Measurements from ENCODE around the gene EPB41L5.
"Not testable (repeated sequence)": the region's sequence is repeated elsewhere in the genome, so short reads cannot be mapped to it uniquely, and the experiment has no call there.

Gene EPB41L5

DNA sequence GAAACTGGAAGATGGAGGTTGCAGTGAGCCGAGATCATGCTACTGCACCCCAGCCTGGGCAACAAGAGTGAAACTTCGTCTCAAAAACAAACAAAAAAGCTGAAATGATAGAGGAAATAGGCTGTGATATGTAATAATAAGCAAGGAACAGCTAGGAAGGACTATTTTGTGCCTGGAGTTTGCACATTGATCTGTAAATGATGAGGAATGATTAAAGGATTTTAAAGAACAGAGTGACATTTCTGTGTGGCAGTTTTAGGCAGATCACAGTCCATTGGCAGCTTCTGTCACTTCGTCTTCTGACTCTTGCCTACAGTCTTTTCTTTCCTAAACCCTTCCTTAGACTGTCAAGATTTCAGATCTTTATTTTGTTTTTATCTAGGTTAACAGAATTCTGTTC is 19.4 kb downstream of the EPB41L5 start:
- no peak for DNase-seq

DNA sequence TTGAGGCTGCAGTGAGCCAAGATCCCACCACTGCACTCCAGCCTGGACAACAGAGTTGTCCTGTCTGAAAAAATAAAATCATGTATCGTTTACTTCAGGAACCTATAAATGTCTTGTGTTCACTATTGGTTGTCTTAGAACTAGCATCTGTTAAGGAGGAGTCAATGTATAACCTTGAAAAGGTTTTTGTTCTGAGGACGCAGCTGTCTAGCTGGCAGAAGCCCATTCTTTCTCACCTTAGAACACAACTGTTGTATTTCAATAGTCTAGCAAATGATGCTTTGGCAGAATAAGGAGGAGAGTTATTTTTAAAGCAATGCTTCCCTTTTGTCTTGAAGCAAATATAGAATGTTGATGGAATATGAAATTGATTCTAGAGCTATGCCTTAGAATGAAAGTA is 21.1 kb downstream of the EPB41L5 start:
- no peak for DNase-seq

DNA sequence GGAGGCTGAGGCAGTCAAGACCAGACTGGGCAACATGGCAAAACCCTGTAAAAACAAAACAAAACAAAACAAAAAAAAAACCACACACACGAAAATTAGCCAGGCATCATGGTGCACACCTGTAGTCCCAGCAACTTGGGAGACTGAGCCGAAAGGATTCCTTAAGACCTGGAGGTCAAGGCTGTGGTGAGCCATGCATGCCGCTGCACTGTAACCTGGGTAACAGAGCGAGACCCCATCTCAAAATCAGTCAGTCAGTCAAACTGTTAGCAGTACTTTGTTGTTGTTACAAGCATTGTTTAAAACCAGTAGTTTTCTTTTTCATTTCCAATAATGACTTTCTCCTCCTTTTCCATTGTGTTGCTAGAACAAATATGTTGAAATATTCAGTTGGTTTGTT is 21.7 kb downstream of the EPB41L5 start:
- DNase-seq: no peak

DNA sequence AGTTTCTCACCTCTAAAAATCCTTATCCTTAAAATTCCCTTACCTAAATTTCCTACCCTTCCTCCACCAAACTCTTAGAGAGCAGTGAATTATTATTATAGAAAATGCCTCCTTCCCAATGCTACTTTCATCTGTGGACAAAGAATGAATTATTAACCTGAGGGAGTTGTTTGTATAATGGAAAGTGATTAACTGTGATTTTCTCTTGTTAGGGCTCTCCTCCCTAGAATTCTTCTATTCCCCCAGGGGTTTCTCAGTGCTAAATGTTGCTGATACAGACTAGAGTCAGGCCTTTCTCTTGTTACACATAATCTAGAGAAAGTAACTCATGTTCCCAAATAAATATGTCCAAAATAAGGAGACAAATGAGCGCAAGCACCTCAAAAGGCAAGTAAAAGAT is 23.3 kb downstream of the EPB41L5 start:
- DNase-seq: no peak

DNA sequence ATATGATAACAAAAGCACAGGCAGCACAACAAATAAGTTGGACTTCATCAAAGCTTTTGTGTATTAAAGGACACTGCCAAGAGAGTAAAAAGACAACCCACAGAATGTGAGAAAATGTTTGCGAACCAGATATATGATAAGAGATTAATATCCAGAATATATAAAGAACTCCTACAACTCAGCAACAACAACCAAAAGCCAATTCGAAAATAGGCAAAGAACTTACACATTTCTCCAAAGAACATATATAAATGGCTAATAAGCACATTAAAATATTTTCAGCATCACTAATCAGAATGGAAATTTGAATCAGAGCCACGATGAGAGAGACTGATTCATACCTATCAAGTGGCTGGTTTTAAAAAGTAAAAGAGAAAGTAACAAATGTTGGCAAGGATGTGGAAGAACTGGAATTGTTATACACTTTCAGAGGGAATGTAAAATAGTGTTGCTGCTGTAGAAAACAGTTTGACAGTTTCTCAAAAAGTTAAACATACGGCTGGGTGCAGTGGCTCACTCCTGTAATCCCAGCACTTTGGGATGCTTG is 25.2 kb downstream of the EPB41L5 start:
- DNase-seq: no peak

DNA sequence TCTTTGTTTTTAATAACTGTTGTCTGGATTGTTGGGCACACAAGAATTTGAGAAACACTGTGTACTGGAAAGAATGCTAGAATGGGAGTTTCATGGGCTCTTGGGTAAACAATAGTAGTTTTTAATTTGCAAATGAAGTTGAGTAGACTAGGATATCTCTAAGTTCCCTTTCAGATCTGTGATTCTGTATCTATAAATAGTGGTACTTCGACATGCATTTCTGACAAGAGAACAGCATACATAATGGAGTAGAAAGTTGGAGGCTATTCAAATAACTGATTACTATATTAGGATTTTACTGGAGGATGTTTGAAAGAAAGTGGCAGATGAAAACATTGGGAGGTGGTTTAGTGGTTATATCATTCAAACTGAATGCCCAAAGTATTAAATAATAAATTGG is 29.5 kb downstream of the EPB41L5 start:
- DNase-seq: no peak

DNA sequence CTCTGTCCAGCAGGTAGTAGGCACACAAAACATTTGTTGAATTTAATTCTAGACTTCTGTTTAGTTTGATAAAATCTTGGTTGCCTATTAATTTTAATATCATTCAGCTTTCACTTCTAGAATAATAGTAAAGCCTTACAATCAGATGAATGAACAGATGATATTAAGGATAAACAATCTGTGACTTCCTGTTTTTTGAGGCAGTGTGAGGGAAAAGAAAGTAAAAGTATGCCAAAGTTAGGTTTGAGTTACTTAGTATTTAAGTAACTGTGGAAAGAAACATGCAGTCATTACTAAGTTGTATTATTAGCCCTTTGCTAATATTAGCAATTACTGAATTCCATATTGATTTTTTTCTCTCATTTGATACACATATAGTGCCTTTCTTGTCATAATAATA is 31.5 kb downstream of the EPB41L5 start:
- no peak for DNase-seq

DNA sequence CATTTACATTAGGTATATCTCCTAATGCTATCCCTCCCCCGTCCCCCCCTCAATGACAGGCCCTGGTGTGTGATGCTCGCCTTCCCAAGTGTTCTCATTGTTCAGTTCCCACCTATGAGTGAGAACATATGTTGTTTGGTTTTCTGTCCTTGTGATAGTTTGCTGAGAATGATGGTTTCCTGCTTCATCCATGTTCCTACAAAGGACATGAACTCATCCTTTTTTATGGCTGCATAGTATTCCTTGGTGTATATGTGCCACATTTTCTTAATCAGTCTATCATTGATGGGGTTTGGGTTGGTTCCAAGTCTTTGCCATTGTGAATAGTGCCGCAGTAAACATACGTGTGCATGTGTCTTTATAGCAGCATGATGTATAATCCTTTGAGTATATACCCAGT is 32.9 kb downstream of the EPB41L5 start:
- not testable (repeated sequence) for DNase-seq

DNA sequence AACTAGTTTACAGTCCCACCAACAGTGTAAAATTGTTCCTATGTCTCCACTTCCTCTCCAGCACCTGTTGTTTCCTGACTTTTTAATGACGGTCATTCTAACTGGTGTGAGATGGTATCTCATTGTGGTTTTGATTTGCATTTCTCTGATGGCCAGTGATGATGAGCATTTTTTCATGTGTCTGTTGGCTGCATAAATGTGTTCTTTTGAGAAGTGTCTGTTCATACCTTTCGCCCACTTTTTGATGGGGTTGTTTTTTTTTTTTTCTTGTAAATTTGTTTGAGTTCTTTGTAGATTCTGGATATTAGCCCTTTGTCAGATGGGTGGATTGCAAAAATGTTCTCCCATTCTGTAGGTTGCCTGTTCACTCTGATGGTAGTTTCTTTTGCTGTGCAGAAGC is 33.4 kb downstream of the EPB41L5 start:
- DNase-seq: not testable (repeated sequence)

DNA sequence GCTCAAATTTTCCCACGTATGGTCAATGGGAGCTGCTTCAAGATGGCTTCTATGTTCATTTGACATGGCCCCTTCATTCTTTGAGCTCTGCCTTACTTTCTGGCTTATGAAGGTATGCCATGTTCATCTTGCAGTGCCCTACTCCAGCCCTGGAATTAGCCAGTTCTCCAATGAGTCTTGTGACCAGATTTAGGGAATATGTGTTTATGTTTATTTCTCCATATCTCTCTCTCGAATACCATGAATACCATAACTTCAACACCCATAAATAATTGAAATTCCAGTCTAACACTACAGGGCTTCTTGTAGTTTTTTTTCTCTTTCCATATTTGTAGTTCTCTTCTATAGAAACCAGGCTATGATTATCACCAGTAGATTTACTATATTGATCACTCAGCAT is 39.7 kb downstream of the EPB41L5 start:
- DNase-seq: no peak

DNA sequence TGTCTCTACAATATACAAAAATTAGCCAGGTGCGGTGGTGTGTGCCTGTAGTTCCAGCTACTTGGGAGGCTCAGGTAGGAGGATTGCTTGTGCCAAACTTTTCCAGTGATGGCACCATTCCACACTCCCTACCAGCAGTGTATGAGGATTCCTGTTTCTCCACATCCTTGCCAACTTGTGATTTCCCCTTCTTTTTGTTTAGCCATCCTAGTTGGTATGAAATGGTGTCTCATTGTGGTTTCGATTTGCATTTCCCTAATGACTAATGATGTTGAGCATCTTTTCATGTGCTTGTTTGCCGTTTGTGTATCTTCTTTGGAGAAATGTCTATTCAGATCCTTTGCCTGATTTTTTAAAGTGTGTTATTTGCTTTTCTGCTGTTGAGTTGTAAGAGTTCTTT is 41.0 kb downstream of the EPB41L5 start:
- DNase-seq: no peak

DNA sequence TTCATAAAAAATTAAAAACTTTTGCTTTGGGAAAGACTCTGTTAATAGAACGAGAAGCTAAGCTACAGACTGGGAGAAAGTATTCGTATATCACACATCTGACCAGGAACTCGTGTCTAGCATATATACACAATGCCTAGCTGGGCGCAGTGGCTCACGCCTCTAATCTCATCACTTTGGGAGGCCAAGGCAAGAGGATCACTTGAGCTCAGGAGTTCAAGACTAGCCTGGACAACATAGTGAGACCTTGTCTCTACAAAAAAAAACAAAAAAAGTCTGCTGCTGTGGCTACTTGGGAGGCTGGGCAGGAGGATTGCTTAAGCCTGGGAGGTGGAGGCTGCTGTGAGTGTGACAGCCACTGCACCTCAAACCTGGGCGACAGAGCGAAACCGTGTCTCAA is 46.6 kb downstream of the EPB41L5 start:
- no peak for DNase-seq

DNA sequence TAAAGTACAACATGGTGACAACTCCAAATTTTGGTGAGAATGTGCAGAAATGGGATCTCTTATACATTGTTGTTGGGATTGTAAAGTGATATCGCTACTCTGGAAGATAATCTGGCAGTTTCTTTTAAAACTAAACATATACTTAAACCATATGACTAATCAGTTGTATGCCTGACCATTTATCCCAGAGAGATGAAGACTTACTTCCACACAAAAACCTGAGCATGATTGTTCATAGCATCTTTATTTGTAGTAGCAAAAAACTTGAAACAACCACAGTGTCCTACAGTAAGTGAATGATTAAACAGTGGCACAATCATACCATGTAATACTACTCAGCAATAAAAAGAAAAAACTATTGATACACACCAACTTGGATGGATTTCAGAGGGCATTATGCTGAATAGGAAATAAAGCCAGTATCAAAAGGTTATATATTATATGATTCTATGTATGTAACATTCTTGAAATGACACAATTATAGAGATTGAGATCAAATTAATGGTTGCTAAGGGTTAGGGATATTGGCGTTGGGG is 47.3 kb downstream of the EPB41L5 start:
- no peak for DNase-seq

DNA sequence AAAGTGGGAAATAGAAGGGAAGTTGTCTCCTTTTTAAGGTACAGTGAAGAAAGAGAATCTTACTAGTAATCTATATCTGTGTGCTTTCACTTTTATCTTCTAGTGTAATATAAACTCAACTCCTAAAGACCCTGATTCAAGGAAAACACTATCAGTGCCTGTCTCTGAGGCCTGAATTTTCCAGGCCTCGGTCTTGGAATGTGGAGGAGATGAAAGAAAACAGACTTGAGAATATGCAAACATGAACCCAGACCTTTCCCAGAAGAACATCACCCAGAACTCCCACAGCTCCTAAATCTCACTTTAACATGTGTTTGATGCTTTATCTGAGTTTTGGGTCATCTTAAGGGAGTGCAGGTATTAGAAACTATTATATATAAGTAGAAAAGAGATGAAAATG is 51.8 kb downstream of the EPB41L5 start:
- no peak for DNase-seq

DNA sequence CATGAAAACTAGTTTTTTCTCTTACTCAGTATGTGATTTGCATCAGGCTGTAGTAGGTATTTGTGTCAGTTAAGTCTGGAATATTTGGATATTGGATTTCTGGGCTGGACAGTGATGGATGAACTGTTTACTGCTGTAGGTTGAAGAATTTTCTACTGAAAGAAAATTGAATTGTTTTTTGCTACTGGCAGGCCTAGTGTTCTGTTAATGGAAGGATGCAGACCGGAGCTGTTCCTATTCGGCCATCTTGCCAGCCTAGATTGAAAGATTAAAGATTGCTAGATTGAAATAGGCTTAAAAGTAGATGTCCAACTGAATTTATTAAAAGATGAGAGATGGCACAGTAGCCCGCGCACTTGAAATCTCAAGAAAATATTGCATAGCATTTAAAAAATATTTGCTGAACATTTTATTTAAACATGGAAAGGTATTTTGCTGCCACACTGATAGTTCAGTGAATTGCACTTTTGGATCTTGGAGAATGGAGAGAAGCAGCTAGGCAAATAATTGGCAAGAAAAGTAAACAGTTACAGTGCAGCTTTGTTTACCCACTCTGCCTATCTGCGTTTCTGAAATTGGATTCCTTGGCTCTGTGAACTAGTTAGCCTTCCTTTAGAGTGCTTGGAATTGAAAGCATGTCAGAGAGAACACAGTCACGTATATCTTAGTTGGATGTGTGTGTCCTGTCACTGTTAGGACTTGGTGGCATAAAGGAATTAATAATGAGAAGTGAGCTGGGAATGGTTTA is 54.1 kb downstream of the EPB41L5 start:
- DNase-seq: no peak

DNA sequence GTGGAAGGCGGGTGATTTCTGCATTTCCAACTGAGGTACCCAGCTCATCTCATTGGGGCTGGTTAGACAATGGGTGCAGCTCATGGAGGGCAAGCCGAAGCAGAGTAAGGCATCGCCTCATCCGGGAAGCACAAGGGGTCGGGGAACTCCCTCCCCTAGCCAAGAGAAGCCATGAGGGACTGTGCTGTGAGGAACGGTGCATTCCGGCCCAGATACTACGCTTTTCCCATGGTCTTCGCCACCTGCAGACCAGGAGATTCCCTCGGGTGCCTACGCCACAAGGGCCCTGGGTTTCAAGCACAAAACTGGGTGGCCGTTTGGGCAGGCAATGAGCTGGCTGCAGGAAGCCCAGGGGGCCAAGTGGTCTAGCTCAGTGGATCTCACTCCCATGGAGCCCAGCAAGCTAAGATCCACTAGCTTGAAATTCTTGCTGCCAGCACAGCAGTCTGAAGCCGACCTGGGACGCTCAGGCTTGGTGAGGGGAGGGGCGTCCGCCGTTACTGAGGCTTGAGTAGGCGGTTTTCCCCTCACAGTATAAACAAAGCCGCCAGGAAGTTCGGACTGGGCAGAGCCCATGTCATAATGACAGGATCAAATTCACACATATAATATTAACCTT is 55.3 kb downstream of the EPB41L5 start:
- not testable (repeated sequence) for DNase-seq

DNA sequence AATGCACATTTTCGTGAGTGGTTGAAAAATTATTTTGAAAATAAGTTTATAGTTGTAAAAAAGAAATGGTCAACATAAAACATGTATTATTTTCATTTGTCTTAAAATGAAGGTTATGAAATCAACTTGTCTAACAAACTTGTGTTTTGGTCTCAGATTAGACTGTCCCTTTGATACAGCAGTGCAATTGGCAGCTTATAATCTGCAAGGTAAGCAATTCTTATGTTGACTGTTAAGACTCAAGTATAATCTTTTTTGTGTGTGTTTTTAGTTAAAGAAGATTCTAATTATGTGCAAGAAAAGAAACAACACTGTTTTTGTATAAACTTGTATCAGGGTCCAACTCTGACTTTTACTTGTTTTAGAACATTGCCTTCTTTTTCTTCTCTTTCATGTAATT is 62.7 kb downstream of the EPB41L5 start:
- DNase-seq: no peak

DNA sequence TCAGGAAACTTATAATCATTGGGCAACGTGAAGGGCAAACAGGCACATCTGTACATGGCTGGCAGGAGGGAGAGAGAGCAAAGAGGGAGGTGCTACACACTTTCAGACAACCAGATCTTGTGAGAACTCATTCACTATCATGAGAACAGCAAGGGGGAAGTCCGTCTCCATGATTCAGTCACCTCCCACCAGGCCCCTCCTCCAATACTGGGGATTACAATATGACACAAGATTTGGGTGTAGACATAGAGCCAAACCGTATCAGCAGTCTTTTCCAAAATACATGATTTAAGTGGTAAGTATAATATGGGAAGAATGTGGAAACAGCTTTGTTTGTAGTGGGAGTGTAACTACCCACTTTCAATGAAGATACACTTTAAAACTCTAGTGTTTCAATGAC is 65.0 kb downstream of the EPB41L5 start:
- no peak for DNase-seq

DNA sequence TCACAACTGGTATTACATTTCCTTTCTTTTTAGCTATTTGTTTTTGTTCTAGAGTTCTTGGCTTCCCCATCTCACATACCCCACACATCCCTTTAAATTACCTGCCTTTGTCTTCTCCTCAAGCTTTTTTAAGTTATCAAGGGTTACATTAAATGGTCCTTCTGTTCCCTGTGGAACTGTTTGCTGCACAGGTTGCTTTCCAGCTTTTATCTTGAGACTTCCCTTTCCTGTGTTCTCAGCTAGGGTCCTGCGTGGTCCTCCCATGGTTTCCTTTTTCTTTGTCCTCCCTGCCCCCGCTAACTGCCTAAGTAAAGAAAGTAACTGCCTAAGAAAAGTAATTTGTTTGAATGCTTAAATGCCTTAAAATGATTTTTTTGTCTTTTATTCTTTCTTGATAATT is 66.8 kb downstream of the EPB41L5 start:
- DNase-seq: no peak

DNA sequence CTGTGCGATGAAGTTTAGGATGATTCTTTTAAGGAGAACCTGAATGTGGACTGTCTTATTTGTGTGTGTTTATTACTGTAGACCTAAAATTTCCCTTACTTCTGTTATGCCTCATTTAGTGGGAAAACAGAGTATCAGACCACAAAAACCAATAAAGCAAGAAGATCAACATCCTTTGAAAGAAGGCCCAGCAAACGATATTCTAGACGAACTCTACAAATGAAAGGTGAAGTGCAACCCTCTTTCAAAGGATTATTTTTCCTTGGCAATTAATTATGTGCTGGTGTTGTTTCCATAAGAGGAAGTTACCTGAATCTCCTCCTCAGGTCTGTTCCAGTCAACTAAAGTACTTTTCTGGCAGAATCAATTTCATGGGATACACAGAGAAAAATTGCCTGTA is 78.6 kb downstream of the EPB41L5 start:
- no peak for DNase-seq

DNA sequence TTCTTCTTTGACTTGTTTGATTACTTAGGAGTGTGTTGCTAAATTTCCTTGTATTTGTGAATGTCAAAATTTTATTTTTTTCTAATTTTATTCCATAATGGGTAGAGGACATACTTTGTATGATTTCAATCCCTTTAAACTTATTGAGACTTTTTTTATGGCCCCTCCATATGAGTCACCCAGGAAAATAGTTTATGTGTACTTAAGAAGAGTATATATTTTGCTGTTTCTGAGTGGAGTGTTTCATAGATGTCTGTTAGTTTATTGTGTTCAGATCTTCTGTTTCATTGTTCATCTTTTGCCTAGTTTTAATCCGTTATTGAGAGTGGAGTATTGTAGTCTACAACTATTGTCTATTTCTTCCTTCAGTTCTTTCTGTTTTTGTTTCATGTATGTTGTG is 81.9 kb downstream of the EPB41L5 start:
- no peak for DNase-seq

DNA sequence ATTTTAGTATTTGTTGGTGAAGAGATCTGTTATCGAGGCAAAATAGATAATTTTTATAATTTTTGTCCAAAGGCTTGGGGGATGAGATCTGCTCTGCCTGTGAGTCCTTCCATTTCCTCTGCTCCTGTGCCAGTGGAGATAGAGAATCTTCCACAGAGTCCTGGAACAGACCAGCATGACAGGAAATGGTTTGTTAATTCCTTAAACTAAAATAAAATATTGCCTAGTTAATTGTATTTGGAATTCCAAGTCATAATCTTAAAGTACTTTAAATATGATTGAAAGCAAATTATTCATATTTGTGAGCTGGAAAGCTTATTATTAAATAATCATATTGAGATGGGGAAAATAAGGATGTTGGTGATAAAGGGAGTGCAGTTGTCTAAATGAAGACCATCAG is 87.8 kb downstream of the EPB41L5 start:
- DNase-seq: no peak

DNA sequence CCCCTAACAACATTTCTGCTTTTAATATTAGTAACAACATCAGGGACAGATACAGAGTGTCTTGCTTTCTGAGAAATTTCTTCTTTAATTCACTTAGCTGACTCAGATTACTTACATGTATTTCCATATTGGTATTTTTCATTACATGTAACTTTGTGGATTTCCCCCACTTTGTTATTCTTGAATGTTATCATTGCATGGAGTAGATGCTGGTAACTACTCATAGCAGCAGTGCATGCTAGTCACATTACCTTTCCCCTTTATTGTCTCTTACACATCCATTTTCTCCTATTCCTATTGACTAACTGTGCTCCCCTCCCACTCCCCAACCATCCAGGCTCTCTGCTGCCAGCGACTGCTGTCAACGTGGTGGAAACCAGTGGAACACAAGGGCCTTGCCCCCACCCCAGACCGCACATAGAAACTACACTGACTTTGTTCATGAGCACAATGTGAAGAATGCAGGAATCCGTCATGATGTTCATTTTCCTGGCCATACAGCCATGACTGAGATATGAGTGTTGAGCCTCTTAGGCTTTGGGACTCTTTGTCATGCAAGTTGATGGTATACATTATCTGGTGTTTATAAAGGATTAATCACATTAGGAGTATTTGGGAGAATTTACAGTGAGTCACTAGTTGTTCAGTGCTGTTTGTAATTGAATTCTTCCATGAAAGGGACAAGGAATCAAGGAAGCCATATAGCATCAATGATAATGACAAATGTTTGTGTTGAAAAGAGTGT is 91.0 kb downstream of the EPB41L5 start:
- no peak for DNase-seq

DNA sequence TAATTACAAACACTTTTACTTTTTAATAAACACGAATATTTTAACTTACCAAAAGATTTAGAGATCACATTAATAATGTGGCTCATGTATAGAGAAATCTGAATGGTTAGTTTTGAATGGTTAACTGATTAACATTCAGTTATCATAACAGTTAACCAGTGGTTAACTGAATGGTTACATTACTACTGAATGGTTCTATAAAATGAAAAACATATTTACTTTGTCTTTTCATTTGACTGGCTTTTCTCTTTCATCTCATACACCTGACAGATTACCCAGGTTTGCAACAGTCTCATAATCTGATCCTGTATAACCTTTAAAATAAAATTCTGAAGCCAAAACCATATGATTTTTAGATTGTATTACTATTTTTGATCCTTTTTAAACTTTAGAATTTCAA is 91.9 kb downstream of the EPB41L5 start:
- DNase-seq: no peak
